ENCODE measurements around the gene STARD13. TPM values are rescaled to one million over a fixed set of nuclear protein-coding genes. Genes with fewer than 3 reads are reported as not detected.

The STARD13 gene
- total and polyA plus RNA-seq, 7 experiments from 2014 or later, result 0.30 to 1.1 (median 0.73) TPM; not detected in 2

DNA sequence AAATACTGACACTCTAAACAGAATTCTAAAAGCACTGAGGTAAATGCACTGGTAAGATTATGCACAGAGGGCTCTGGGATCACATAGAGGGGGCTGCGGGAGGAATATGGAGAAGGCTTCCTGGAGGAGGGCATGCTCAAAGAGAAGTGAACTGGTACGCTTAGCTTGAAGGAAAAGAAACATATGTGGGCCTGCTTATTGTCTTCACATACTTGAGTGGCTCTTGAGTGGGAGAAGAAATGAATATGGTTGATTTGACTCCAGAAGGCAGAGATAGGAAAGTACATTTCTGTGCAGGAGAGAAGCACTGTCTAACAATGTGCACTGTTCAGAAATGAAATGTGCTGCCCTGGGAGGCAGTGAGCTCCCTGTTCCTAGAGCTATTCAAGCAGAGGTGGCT lies 178.2 kb downstream of the STARD13 start:
- Histone ChIP-seq H3K4me1 (ENCODE audit: control insufficient read depth in 2 of 2, insufficient read depth in 2 of 2, low read length in 2 of 2) (no peaks in the 10 kb centered on the region), H3K4me3 (ENCODE audit: low read length) (no peak overlapping the region), H3K9me3 (ENCODE audit: control insufficient read depth in 2 of 3, low read length in 3 of 3) (no peaks in the 10 kb centered on the region), H3K36me3 (ENCODE audit: control insufficient read depth in 2 of 3, insufficient read depth in 3 of 3, low read length in 3 of 3) (no peaks in the 10 kb centered on the region), H3K27ac (ENCODE audit: low read depth, low read length) (no peak overlapping the region), H3K27me3 (ENCODE audit: control insufficient read depth in 2 of 2, insufficient read depth in 2 of 2, low read length in 2 of 2) (no peaks in the 10 kb centered on the region)
- Mint-ChIP-seq H3K27ac (no peak overlapping the region), H3K36me3 (no peaks in the 10 kb centered on the region), H3K4me1 (peaks cover 0 to 3% (median 0%) of the 10 kb centered on the region in 7 donors), H3K27me3 (peaks cover under 1 to 30% (median 28%) of the 10 kb centered on the region in 5 donors), H3K4me3 (no peak overlapping the region), H3K9me3 (peaks cover 0 to 1% (median 0%) of the 10 kb centered on the region in 11 donors)
- POLR2A ChIA-PET, result no interaction called here
- intact Hi-C loops (cut with micrococcal nuclease), result no loop called here
- DNase-seq, result no peak
- no peak for ATAC-seq
- CTCF ChIA-PET, result no interaction called here

GRCh38 chr13:33106656-33107360 lies 178.7 kb downstream of the STARD13 start:
- no peaks in the 10 kb centered on the region for H3K4me1 ChIP-seq (ENCODE audit: control insufficient read depth in 2 of 2, insufficient read depth in 2 of 2, low read length in 2 of 2)
- H3K27me3 ChIP-seq (ENCODE audit: control insufficient read depth in 2 of 2, insufficient read depth in 2 of 2, low read length in 2 of 2), result no peaks in the 10 kb centered on the region
- no peak overlapping the region for H3K27ac ChIP-seq (ENCODE audit: low read depth, low read length)
- intact Hi-C loops (cut with micrococcal nuclease), result no loop called here
- H3K9me3 Mint-ChIP-seq, result peaks cover 0 to 1% (median 0%) of the 10 kb centered on the region in 11 donors
- H3K4me3 Mint-ChIP-seq, result no peak overlapping the region
- peaks cover 6 to 30% (median 30%) of the 10 kb centered on the region in 5 donors for H3K27me3 Mint-ChIP-seq
- H3K4me3 ChIP-seq (ENCODE audit: low read length), result no peak overlapping the region
- no peaks in the 10 kb centered on the region for H3K36me3 ChIP-seq (ENCODE audit: control insufficient read depth in 2 of 3, insufficient read depth in 3 of 3, low read length in 3 of 3)
- no peaks in the 10 kb centered on the region for H3K9me3 ChIP-seq (ENCODE audit: control insufficient read depth in 2 of 3, low read length in 3 of 3)
- ATAC-seq (no peak), DNase-seq (no peak)
- H3K36me3 Mint-ChIP-seq, result no peaks in the 10 kb centered on the region
- peaks cover 0 to 1% (median 0%) of the 10 kb centered on the region in 7 donors for H3K4me1 Mint-ChIP-seq
- no peak overlapping the region for H3K27ac Mint-ChIP-seq
- ChIA-PET POLR2A (no interaction called here), CTCF (no interaction called here)

GRCh38 chr13:33105387-33106005 lies 180.1 kb downstream of the STARD13 start:
- Mint-ChIP-seq H3K36me3 (no peaks in the 10 kb centered on the region), H3K4me3 (no peak overlapping the region), H3K9me3 (peaks cover 0 to 1% (median 0%) of the 10 kb centered on the region in 11 donors), H3K27me3 (peaks cover 7 to 39% (median 31%) of the 10 kb centered on the region in 5 donors), H3K27ac (no peak overlapping the region), H3K4me1 (peaks cover 0 to 1% (median 0%) of the 10 kb centered on the region in 7 donors)
- Histone ChIP-seq H3K27ac (ENCODE audit: low read depth, low read length) (no peak overlapping the region), H3K9me3 (ENCODE audit: control insufficient read depth in 2 of 3, low read length in 3 of 3) (no peaks in the 10 kb centered on the region), H3K4me3 (ENCODE audit: low read length) (no peak overlapping the region), H3K36me3 (ENCODE audit: control insufficient read depth in 2 of 3, insufficient read depth in 3 of 3, low read length in 3 of 3) (no peaks in the 10 kb centered on the region), H3K4me1 (ENCODE audit: control insufficient read depth in 2 of 2, insufficient read depth in 2 of 2, low read length in 2 of 2) (no peaks in the 10 kb centered on the region), H3K27me3 (ENCODE audit: control insufficient read depth in 2 of 2, insufficient read depth in 2 of 2, low read length in 2 of 2) (no peaks in the 10 kb centered on the region)
- intact Hi-C loops (cut with micrococcal nuclease), result no loop called here
- no peak for ATAC-seq
- no peak for DNase-seq
- ChIA-PET CTCF (no interaction called here), POLR2A (no interaction called here)

DNA sequence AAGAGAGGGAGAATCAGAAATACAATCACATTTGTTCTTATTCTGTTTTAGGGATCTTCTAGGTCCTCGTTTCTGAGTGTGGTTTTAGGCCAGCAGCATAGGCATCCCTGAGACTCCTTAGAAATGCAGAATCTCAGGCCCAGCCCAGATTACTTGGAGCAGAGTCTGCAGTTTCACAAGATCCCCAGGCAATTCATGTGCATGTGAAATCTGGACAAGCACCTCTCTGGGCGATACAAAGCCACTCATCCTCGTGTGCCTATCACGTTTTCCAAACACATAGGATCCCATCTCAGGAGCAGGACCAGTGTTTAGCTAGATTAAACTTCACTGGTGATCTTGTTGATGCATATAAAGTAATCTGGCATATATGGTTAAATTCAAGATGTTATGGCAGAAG lies 182.1 kb downstream of the STARD13 start:
- Histone ChIP-seq H3K9me3 (ENCODE audit: control insufficient read depth in 2 of 3, low read length in 3 of 3) (no peaks in the 10 kb centered on the region), H3K4me3 (ENCODE audit: low read length) (no peak overlapping the region), H3K27ac (ENCODE audit: low read depth, low read length) (no peak overlapping the region), H3K4me1 (ENCODE audit: control insufficient read depth in 2 of 2, insufficient read depth in 2 of 2, low read length in 2 of 2) (no peaks in the 10 kb centered on the region), H3K27me3 (ENCODE audit: control insufficient read depth in 2 of 2, insufficient read depth in 2 of 2, low read length in 2 of 2) (no peaks in the 10 kb centered on the region), H3K36me3 (ENCODE audit: control insufficient read depth in 2 of 3, insufficient read depth in 3 of 3, low read length in 3 of 3) (no peaks in the 10 kb centered on the region)
- DNase-seq (no peak), ATAC-seq (no peak)
- Mint-ChIP-seq H3K27ac (no peak overlapping the region), H3K4me1 (peaks cover 0 to 1% (median 0%) of the 10 kb centered on the region in 7 donors), H3K27me3 (peaks cover 9 to 43% (median 37%) of the 10 kb centered on the region in 5 donors), H3K36me3 (no peaks in the 10 kb centered on the region), H3K9me3 (peaks cover 0 to 6% (median 3%) of the 10 kb centered on the region in 11 donors), H3K4me3 (no peak overlapping the region)
- intact Hi-C loops (cut with micrococcal nuclease), result no loop called here
- POLR2A ChIA-PET, result no interaction called here
- CTCF ChIA-PET, result no interaction called here

GRCh38 chr13:33101835-33102234 lies 183.7 kb downstream of the STARD13 start:
- Mint-ChIP-seq H3K27ac (no peak overlapping the region), H3K36me3 (no peaks in the 10 kb centered on the region), H3K27me3 (peaks cover 13 to 29% (median 26%) of the 10 kb centered on the region in 5 donors), H3K4me3 (no peak overlapping the region), H3K4me1 (no peaks in the 10 kb centered on the region), H3K9me3 (peaks cover 0 to 12% (median 4%) of the 10 kb centered on the region in 11 donors)
- DNase-seq (no peak), ATAC-seq (no peak)
- Histone ChIP-seq H3K36me3 (ENCODE audit: control insufficient read depth in 2 of 3, insufficient read depth in 3 of 3, low read length in 3 of 3) (no peaks in the 10 kb centered on the region), H3K27ac (ENCODE audit: low read depth, low read length) (no peak overlapping the region), H3K4me3 (ENCODE audit: low read length) (no peak overlapping the region), H3K27me3 (ENCODE audit: control insufficient read depth in 2 of 2, insufficient read depth in 2 of 2, low read length in 2 of 2) (no peaks in the 10 kb centered on the region), H3K4me1 (ENCODE audit: control insufficient read depth in 2 of 2, insufficient read depth in 2 of 2, low read length in 2 of 2) (no peaks in the 10 kb centered on the region), H3K9me3 (ENCODE audit: control insufficient read depth in 2 of 3, low read length in 3 of 3) (no peaks in the 10 kb centered on the region)
- intact Hi-C loops (cut with micrococcal nuclease), result no loop called here
- POLR2A ChIA-PET, result no interaction called here
- CTCF ChIA-PET, result no interaction called here

DNA sequence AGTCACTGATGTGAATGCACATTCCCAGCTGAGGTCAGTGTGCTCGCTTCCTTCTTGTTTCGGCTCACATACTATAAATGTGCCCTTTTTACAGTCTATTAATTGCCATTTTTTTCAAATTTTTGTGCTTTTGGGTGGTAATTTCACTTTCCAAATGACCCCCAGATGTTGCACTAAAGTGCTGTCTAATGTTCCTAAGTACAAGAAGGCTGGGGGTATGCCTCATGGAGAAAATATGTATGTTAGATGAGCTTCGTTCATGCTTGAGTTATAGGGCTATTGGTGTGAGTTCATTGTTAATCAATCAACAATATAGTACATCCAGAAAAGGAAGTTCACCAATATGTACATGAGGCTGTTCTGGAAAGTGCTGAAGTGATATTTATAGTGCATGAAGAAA lies 184.7 kb downstream of the STARD13 start:
- H3K36me3 ChIP-seq (ENCODE audit: control insufficient read depth in 2 of 3, insufficient read depth in 3 of 3, low read length in 3 of 3), result no peaks in the 10 kb centered on the region
- Mint-ChIP-seq H3K27me3 (peaks cover 17 to 24% (median 18%) of the 10 kb centered on the region in 5 donors), H3K9me3 (peaks cover 0 to 15% (median 4%) of the 10 kb centered on the region in 11 donors), H3K4me3 (no peak overlapping the region), H3K4me1 (no peaks in the 10 kb centered on the region), H3K27ac (no peak overlapping the region), H3K36me3 (no peaks in the 10 kb centered on the region)
- no peak for DNase-seq
- CTCF ChIA-PET, result no interaction called here
- POLR2A ChIA-PET, result no interaction called here
- no peak for ATAC-seq
- no peak overlapping the region for H3K27ac ChIP-seq (ENCODE audit: low read depth, low read length)
- intact Hi-C loops (cut with micrococcal nuclease), result no loop called here
- no peaks in the 10 kb centered on the region for H3K4me1 ChIP-seq (ENCODE audit: control insufficient read depth in 2 of 2, insufficient read depth in 2 of 2, low read length in 2 of 2)
- H3K4me3 ChIP-seq (ENCODE audit: low read length), result no peak overlapping the region
- H3K27me3 ChIP-seq (ENCODE audit: control insufficient read depth in 2 of 2, insufficient read depth in 2 of 2, low read length in 2 of 2), result no peaks in the 10 kb centered on the region
- H3K9me3 ChIP-seq (ENCODE audit: control insufficient read depth in 2 of 3, low read length in 3 of 3), result no peaks in the 10 kb centered on the region

DNA sequence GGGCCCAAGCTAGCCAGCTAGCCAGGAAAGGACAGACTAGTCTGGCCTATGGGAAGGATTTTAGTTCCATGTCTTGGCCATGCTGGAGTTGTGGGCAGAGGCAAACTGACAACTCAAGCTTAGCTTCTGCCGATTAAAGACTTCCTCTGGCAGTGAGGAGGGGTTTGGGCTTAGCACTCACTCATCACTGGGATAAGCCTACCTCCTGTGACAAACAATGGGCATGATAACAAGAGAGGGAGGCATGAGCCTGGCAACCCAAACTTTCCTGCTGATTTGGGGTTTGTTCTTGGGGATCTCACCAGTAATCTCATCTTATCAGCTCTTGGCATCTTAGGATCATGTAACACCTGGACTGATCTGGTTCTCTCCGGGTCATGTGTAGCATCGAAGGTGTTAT lies 185.7 kb downstream of the STARD13 start:
- Histone ChIP-seq H3K4me1 (ENCODE audit: control insufficient read depth in 2 of 2, insufficient read depth in 2 of 2, low read length in 2 of 2) (no peaks in the 10 kb centered on the region), H3K4me3 (ENCODE audit: low read length) (no peak overlapping the region), H3K27me3 (ENCODE audit: control insufficient read depth in 2 of 2, insufficient read depth in 2 of 2, low read length in 2 of 2) (no peaks in the 10 kb centered on the region), H3K36me3 (ENCODE audit: control insufficient read depth in 2 of 3, insufficient read depth in 3 of 3, low read length in 3 of 3) (no peaks in the 10 kb centered on the region), H3K27ac (ENCODE audit: low read depth, low read length) (no peak overlapping the region), H3K9me3 (ENCODE audit: control insufficient read depth in 2 of 3, low read length in 3 of 3) (no peaks in the 10 kb centered on the region)
- Mint-ChIP-seq H3K4me1 (no peaks in the 10 kb centered on the region), H3K27me3 (peaks cover 12 to 22% (median 17%) of the 10 kb centered on the region in 5 donors), H3K9me3 (peaks cover 0 to 15% (median 4%) of the 10 kb centered on the region in 11 donors), H3K27ac (no peak overlapping the region), H3K4me3 (no peak overlapping the region), H3K36me3 (no peaks in the 10 kb centered on the region)
- DNase-seq (no peak), ATAC-seq (no peak)
- intact Hi-C loops (cut with micrococcal nuclease), result no loop called here
- ChIA-PET CTCF (no interaction called here), POLR2A (no interaction called here)

Measured in naive thymus-derived CD4-positive, alpha-beta T cell (primary cell).